NCI-H345 treated with DMSO at 0.1 percent for 48 hours (cell line): ENCODE measurements around the gene MIPOL1.
"Not testable (repeated sequence)": the region's sequence is repeated elsewhere in the genome, so short reads cannot be mapped to it uniquely, and the experiment has no call there.

Experiments
- DNase-seq: peaks from one replicate; lab custom pipeline; 2025; ENCODE audit not compliant: unreplicated experiment; lab: John Stamatoyannopoulos, UW

Gene MIPOL1

GRCh38 chr14:37232907-37233481 lies 35.3 kb downstream of the MIPOL1 start:
- peak; percentile 46 for DNase-seq

GRCh38 chr14:37234222-37234621 lies 36.5 kb downstream of the MIPOL1 start:
- no peak for DNase-seq

GRCh38 chr14:37236044-37236443 lies 38.3 kb downstream of the MIPOL1 start:
- DNase-seq: not testable (repeated sequence)

- DNase-seq: no peak
These were observed 39.4 kb downstream of the MIPOL1 start for GRCh38 chr14:37237094-37237493.

- no peak for DNase-seq
These were observed 40.0 kb downstream of the MIPOL1 start for GRCh38 chr14:37237735-37238200.

- no peak for DNase-seq
These were observed 43.5 kb downstream of the MIPOL1 start for GRCh38 chr14:37241198-37241597.

GRCh38 chr14:37246427-37246829 lies 48.7 kb downstream of the MIPOL1 start:
- DNase-seq: peak; percentile 66

- no peak for DNase-seq
These were observed 50.2 kb downstream of the MIPOL1 start for GRCh38 chr14:37247791-37248461.

GRCh38 chr14:37251775-37252174 lies 54.0 kb downstream of the MIPOL1 start:
- DNase-seq: no peak

- no peak for DNase-seq
These were observed 54.7 kb downstream of the MIPOL1 start for GRCh38 chr14:37252434-37252833.

- no peak for DNase-seq
These were observed 56.2 kb downstream of the MIPOL1 start for GRCh38 chr14:37253905-37254304.

GRCh38 chr14:37254411-37254947 lies 56.7 kb downstream of the MIPOL1 start:
- DNase-seq: no peak

- no peak for DNase-seq
These were observed 59.8 kb downstream of the MIPOL1 start for GRCh38 chr14:37257501-37258070.

GRCh38 chr14:37262649-37263048 lies 64.9 kb downstream of the MIPOL1 start:
- DNase-seq: peak; percentile 84

- no peak for DNase-seq
These were observed 66.0 kb downstream of the MIPOL1 start for GRCh38 chr14:37263656-37264236.

- no peak for DNase-seq
These were observed 71.1 kb downstream of the MIPOL1 start for GRCh38 chr14:37268788-37269187.

GRCh38 chr14:37270629-37271028 lies 72.9 kb downstream of the MIPOL1 start:
- no peak for DNase-seq

GRCh38 chr14:37272569-37272968 lies 74.8 kb downstream of the MIPOL1 start:
- DNase-seq: no peak

- DNase-seq: no peak
These were observed 76.9 kb downstream of the MIPOL1 start for GRCh38 chr14:37274652-37275051.

GRCh38 chr14:37275963-37276362 lies 78.2 kb downstream of the MIPOL1 start:
- no peak for DNase-seq

- no peak for DNase-seq
These were observed 81.2 kb downstream of the MIPOL1 start for GRCh38 chr14:37278636-37279538.
